Stomach (tissue), 4 donors: ENCODE results near the gene EOGT.

Experiments used
- EP300 ChIP-seq: sonication (generic); formaldehyde crosslinking; IDR thresholded peaks from one replicate; pipeline ENCODE4 v1.6.1; 2017; ENCODE audit warnings: antibody characterized with exemption
- POLR2A ChIP-seq, 4 donors: fragments of 450-650 bp; IDR thresholded peaks; one replicate each; pipeline ENCODE4 v1.6.1; 2016; ENCODE audit warnings: antibody characterized with exemption in 4 of 4, control low read depth in 2 of 4, mild to moderate bottlenecking in 1 of 4, moderate library complexity in 1 of 4
- POLR2AphosphoS5 ChIP-seq, 3 donors: sonication (generic); formaldehyde crosslinking; IDR thresholded peaks; one replicate each; pipeline ENCODE4 v1.6.1; 2016; ENCODE audit warnings: antibody characterized with exemption in 3 of 3
- TF ChIP-seq, protein P1 (sequence below), 7 experiments: fragments of 450-650 bp in 4 of 7; fragments of 200-600 bp in 3 of 7; sonication (generic) in 3 of 7; IDR thresholded peaks; one replicate each; pipeline ENCODE4 v1.5.1; 2016 to 2019; ENCODE audit warnings: antibody characterized with exemption in 7 of 7, control low read depth in 2 of 7, mild to moderate bottlenecking in 1 of 7

DNA sequence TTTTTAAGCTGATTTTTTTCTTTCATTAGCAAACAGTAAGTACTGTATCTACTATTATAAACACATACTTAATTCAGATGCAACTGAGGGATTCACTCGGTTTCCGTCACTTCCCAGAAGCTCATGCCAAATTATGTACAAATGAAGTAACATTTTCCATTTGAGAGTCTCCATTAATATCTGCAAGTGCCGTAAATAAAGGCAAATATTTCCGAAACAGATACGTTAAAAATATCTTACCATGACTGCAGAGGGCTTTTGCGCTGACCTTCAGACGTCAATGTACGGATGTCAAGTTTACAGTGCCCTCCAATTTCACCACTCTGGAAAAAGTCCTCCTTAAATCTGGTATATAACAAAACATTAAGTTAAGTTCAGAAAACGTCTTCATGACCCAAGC lies 9.3 kb downstream of the EOGT start:
- TF ChIP-seq, protein P1, sequence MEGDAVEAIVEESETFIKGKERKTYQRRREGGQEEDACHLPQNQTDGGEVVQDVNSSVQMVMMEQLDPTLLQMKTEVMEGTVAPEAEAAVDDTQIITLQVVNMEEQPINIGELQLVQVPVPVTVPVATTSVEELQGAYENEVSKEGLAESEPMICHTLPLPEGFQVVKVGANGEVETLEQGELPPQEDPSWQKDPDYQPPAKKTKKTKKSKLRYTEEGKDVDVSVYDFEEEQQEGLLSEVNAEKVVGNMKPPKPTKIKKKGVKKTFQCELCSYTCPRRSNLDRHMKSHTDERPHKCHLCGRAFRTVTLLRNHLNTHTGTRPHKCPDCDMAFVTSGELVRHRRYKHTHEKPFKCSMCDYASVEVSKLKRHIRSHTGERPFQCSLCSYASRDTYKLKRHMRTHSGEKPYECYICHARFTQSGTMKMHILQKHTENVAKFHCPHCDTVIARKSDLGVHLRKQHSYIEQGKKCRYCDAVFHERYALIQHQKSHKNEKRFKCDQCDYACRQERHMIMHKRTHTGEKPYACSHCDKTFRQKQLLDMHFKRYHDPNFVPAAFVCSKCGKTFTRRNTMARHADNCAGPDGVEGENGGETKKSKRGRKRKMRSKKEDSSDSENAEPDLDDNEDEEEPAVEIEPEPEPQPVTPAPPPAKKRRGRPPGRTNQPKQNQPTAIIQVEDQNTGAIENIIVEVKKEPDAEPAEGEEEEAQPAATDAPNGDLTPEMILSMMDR (IDR thresholded peaks at IDR 0.05), result no peak
- TF ChIP-seq POLR2AphosphoS5 (IDR thresholded peaks at IDR 0.05) (no peak), POLR2A (IDR thresholded peaks at IDR 0.05) (no peak), EP300 (no peak)
